Esophagus squamous epithelium (tissue), 5 donors: ENCODE data around the gene FILIP1. TPM values are rescaled to one million over a fixed set of nuclear protein-coding genes. Genes with fewer than 3 reads are reported as not detected.
A peak's percentile ranks its signal among the peaks of the same experiment; 100 is the strongest.

Experiments
- DNase-seq: peaks from one replicate; lab custom pipeline; 2025; lab: John Stamatoyannopoulos, UW
- H3K27ac ChIP-seq, 4 donors: fragments of 200-600 bp; sonication (generic); one replicate each; pipeline ENCODE4 v1.5.1; 2016 to 2019; ENCODE audit warnings: mild to moderate bottlenecking in 1 of 4
- H3K27me3 ChIP-seq, 4 donors: fragments of 200-600 bp; sonication (generic); 1 replicate in 3 of 4; 2 replicates in 1 of 4; pipeline versions ENCODE4 v1.5.1 to v1.6.0; 2017 to 2021; ENCODE audit warnings: antibody characterized with exemption in 1 of 4
- H3K36me3 ChIP-seq, 3 donors: fragments of 200-600 bp; sonication (generic); one replicate each; pipeline ENCODE4 v1.5.1; 2016 to 2019
- H3K4me1 ChIP-seq, 3 donors: fragments of 200-600 bp; sonication (generic); one replicate each; pipeline ENCODE4 v1.5.1; 2017 to 2019
- H3K4me3 ChIP-seq, 4 donors: fragments of 200-600 bp; sonication (generic); 1 replicate in 3 of 4; 2 replicates in 1 of 4; pipeline ENCODE4 v1.5.1; 2016 to 2019; ENCODE audit warnings: mild to moderate bottlenecking in 2 of 4, moderate library complexity in 1 of 4
- H3K9me3 ChIP-seq, 3 donors: fragments of 200-600 bp; sonication (generic); one replicate each; pipeline ENCODE4 v1.5.1; 2016 to 2019
- POLR2A ChIP-seq, 4 donors: fragments of 450-650 bp; IDR thresholded peaks; one replicate each; pipeline ENCODE4 v1.6.1; 2017; ENCODE audit warnings: antibody characterized with exemption in 4 of 4, mild to moderate bottlenecking in 4 of 4, moderate library complexity in 3 of 4
- WGBS, 2 donors: methylation state at CpG; one replicate each; pipeline ENCODE4 v1.1.5; 2018; 5-methylcytosine and 5-hydroxymethylcytosine counted together
- intact Hi-C: fragments of 100-400 bp; cut with DNase I; formaldehyde crosslinking; loops from one replicate; pipeline ENCODE4 v1.15.0; 2022
- total RNA-seq, 4 donors: library from RNA; depleted of rRNA; stranded (reverse); fragments of >200 nt; gene quantifications; one replicate each; pipeline ENCODE4 v1.1.0, GENCODE V29; 2016
- TF ChIP-seq, protein P1 (sequence below), 6 experiments: fragments of 450-650 bp in 4 of 6; fragments of 200-600 bp in 2 of 6; sonication (generic) in 2 of 6; IDR thresholded peaks; one replicate each; pipeline ENCODE4 v1.5.1; 2016 to 2019; ENCODE audit warnings: antibody characterized with exemption in 6 of 6, mild to moderate bottlenecking in 4 of 6, moderate library complexity in 4 of 6
- donor health status: DM: yes; HTN: yes; CAD: no.

Gene FILIP1
- total RNA-seq, 4 donors from 2014 or later, result 0.49 to 13.4 (median 2.3) TPM

GRCh38 chr6:75372884-75373283 lies 120.7 kb downstream of the FILIP1 start:
- Histone ChIP-seq H3K27me3 (no peaks in the 10 kb centered on the region), H3K4me3 (no peak overlapping the region), H3K4me1 (peaks cover 0 to 15% (median 8%) of the 10 kb centered on the region in 3 donors), H3K36me3 (no peaks in the 10 kb centered on the region), H3K9me3 (no peaks in the 10 kb centered on the region), H3K27ac (no peak overlapping the region)
- no peak for DNase-seq
- no peak for TF ChIP-seq POLR2A (IDR thresholded peaks at IDR 0.05)
- TF ChIP-seq, protein P1, sequence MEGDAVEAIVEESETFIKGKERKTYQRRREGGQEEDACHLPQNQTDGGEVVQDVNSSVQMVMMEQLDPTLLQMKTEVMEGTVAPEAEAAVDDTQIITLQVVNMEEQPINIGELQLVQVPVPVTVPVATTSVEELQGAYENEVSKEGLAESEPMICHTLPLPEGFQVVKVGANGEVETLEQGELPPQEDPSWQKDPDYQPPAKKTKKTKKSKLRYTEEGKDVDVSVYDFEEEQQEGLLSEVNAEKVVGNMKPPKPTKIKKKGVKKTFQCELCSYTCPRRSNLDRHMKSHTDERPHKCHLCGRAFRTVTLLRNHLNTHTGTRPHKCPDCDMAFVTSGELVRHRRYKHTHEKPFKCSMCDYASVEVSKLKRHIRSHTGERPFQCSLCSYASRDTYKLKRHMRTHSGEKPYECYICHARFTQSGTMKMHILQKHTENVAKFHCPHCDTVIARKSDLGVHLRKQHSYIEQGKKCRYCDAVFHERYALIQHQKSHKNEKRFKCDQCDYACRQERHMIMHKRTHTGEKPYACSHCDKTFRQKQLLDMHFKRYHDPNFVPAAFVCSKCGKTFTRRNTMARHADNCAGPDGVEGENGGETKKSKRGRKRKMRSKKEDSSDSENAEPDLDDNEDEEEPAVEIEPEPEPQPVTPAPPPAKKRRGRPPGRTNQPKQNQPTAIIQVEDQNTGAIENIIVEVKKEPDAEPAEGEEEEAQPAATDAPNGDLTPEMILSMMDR (IDR thresholded peaks at IDR 0.05), result no peak
- intact Hi-C loops, result no loop called here

DNA sequence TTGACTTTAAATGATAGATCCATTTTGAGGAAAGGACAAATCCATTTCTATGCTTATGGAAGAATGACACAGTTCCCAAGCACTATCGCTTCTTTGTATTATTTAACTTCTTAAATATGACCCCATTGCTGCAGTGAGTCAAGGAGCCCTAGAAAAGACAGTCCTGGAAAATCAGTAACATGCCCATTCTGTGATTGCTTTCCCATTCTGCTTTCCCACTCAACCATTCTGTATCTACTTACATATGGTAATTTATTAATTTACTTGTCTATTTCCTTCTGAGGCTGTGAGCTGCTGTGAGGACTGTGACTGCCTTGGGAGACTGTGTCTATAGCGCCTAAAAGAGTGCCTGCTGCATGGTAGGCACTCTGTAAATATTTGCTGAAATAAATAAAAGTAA lies 123.6 kb downstream of the FILIP1 start:
- Histone ChIP-seq H3K36me3 (no peaks in the 10 kb centered on the region), H3K4me3 (no peak overlapping the region), H3K9me3 (no peaks in the 10 kb centered on the region), H3K27me3 (no peaks in the 10 kb centered on the region), H3K4me1 (peaks cover 0 to 15% (median 8%) of the 10 kb centered on the region in 3 donors), H3K27ac (no peak overlapping the region)
- intact Hi-C loops, result no loop called here
- no peak for TF ChIP-seq POLR2A (IDR thresholded peaks at IDR 0.05)
- TF ChIP-seq, protein P1 (IDR thresholded peaks at IDR 0.05), result no peak
- no peak for DNase-seq
- WGBS, 2 donors, result 73 to 83% methylated on average over 2 of the region's 2 CpGs

DNA sequence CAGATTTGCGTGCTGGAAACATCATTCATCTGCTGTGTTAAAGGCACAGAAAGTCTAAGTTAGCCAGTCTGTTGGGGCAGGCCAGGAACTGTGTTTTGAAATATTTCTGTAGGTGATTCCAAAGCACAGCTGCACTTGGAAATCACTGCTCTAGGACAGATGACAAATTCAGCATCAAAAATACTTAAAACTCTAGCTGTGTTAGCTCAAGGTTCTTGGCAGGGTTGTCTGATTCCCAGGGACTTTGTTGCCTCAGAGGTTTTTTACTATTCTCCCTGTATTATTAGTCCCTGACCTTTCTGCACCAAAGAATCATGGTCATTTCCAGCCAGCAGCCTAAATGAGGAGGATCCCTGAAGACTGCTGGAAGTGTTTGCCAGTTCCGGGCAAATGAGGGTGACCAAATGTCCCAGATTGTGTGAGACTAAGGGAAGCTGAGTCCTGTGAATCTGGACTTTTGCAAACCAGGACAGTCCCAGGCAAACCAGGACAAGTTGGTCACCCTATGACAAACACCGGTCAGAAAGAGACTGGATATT lies 124.7 kb downstream of the FILIP1 start:
- no peaks in the 10 kb centered on the region for H3K9me3 ChIP-seq
- peak overlapping the region in 1 of 4 donors; percentile 62 for H3K27ac ChIP-seq
- TF ChIP-seq, protein P1 (IDR thresholded peaks at IDR 0.05), result no peak
- TF ChIP-seq POLR2A (IDR thresholded peaks at IDR 0.05), result no peak
- intact Hi-C loops, result no loop called here
- peaks cover 0 to 15% (median 8%) of the 10 kb centered on the region in 3 donors for H3K4me1 ChIP-seq
- DNase-seq, result no peak
- 83 to 84% methylated on average over 2 to 3 of the region's 3 CpGs for WGBS, 2 donors
- no peaks in the 10 kb centered on the region for H3K36me3 ChIP-seq
- H3K27me3 ChIP-seq, result no peaks in the 10 kb centered on the region
- H3K4me3 ChIP-seq, result no peak overlapping the region

DNA sequence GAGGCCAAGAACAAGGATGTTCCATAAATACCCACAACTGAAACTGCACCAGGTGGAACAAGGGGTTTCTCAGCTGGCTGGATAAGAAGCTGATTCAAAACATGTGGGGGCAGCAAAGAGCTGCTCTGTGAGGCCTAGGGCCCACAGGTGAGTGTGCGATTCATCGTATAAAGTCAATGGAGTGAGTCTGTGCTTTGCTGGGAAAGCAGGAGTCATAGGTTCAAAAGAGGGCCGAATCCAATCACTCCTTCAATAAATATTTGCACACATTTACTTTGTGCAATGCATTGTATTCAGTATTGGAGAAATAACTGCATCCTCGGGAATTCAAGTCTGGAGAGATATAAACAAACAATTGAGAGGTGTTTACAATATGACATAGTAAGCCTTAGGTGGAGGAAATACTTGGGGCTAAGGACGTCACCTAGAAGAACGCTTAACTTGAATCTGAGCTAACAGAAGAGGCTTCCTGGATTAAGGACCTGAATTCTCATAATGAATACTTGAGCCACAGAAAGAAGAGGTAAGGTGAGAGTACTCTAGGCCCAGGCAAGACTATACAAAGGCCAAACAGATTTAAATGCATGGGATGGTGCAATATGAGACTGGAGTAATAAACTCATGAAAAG lies 125.3 kb downstream of the FILIP1 start:
- WGBS, 2 donors, result 62 to 70% methylated on average over 6 of the region's 6 CpGs
- no peak for TF ChIP-seq POLR2A (IDR thresholded peaks at IDR 0.05)
- TF ChIP-seq, protein P1 (IDR thresholded peaks at IDR 0.05), result peak in 4 of 6 experiments; percentile 12 to 26 (median 19)
- Histone ChIP-seq H3K4me3 (no peak overlapping the region), H3K4me1 (peaks cover 0 to 15% (median 8%) of the 10 kb centered on the region in 3 donors), H3K36me3 (no peaks in the 10 kb centered on the region), H3K9me3 (no peaks in the 10 kb centered on the region), H3K27me3 (no peaks in the 10 kb centered on the region), H3K27ac (peak overlapping the region in 1 of 4 donors; percentile 62)
- intact Hi-C loops, result no loop called here
- no peak for DNase-seq

- peaks cover 0 to 7% (median 0%) of the 10 kb centered on the region in 3 donors for H3K36me3 ChIP-seq
- H3K9me3 ChIP-seq, result no peaks in the 10 kb centered on the region
- no peak for TF ChIP-seq POLR2A (IDR thresholded peaks at IDR 0.05)
- TF ChIP-seq, protein P1 (IDR thresholded peaks at IDR 0.05), result no peak
- no peak for DNase-seq
- H3K27me3 ChIP-seq, result no peaks in the 10 kb centered on the region
- H3K4me3 ChIP-seq, result no peak overlapping the region
- peaks cover 0 to 3% (median 0%) of the 10 kb centered on the region in 3 donors for H3K4me1 ChIP-seq
- WGBS, 2 donors, result 47 to 58% methylated on average over 2 of the region's 2 CpGs
- H3K27ac ChIP-seq, result no peak overlapping the region
- intact Hi-C loops, result no loop called here
Observed at GRCh38 chr6:75363304-75363703, 130.3 kb downstream of the FILIP1 start.
